Left forelimb (tissue), 1 donor: ENCODE data around the gene ARL14.

ENCODE experiments used
- DNase-seq: peaks from one replicate; pipeline ENCODE4 v3.0.0-alpha.2; 2018; ENCODE audit warnings: low spot score

ARL14 gene

DNA sequence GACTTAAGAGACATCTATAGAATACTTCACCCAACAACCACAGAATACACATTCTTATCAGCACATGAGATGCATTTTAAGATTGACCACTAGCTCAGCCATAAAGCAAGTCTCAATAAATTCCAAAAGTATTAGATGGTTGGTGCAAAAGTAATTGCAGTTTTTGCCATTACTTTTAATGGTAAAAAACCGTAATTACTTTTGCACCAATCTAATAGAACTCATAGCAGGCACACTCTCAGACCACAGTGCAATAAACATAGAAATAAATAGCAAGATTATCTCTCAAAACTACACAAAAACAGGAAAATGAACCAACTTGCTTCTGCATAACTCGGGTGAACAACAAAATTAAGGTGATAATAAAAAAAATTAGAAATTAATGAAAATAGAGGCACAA, 45.4 kb downstream of the ARL14 start:
- no peak for DNase-seq

DNA sequence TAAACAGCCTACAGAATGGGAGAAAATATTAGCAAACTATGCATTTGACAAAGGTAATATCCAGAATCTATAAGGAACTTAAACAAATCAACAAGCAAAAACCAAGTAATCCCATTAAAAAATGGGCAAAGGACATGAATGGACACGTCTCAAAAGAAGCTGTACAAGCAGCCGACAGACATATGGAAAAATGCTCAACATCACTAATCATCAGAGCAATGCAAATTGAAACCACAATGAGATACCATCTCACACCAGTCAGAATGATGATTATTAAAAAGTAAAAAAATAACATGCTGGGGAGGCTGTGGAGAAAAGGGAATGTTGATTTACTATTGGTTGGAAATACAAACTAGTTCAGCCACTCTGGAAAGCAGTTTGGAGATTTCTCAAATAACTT, 48.4 kb downstream of the ARL14 start:
- DNase-seq: no peak
